Measurements from ENCODE around the gene NMT1.
"Not testable (repeated sequence)": the region's sequence is repeated elsewhere in the genome, so short reads cannot be mapped to it uniquely, and the experiment has no call there.

The NMT1 gene

GRCh38 chr17:45123930-45124796 is 63.0 kb downstream of the NMT1 start:
- DNase-seq, result peak; percentile 76

- not testable (repeated sequence) for DNase-seq
These were observed 63.6 kb downstream of the NMT1 start for GRCh38 chr17:45124797-45125122.

GRCh38 chr17:45125509-45125908 is 64.4 kb downstream of the NMT1 start:
- DNase-seq, result no peak

DNA sequence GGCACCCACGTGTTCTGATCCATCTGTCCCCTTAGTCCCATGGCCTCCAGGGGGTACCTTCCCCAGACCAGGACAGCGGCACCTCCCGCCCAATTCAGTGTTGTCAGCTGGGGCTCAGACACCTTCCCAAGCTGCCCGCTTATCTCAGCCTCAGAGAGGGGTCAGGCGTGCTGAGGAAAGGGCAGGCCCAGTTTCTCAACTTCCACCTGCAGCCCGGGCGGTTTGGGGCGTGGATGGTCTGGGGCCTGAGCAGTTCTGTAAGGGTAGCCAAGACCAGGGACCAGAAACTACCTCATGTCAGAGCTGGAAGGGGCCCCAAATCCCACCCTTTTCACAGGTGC is 66.1 kb downstream of the NMT1 start:
- DNase-seq, result no peak

- DNase-seq, result no peak
These were observed 66.6 kb downstream of the NMT1 start for GRCh38 chr17:45127548-45128300.

GRCh38 chr17:45128331-45128730 is 67.2 kb downstream of the NMT1 start:
- DNase-seq, result no peak

DNA sequence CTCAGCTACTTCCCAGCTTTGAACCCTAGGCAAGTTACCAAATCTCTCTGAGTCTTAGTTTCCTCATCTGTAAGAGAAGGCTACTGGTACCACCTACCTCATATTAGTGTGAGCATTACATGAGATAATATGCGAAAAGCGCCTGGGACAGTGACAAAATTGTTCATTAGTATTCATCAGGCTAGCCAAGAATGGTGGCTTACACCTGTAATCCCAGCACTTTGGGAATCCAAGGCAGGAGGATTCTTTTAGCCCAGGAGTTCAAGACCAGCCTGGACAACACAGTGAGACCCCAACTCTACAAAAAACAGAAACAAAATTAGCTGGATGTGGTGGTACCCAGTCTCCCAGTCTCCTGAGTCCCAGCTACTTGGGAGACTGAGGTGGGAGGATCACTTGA is 67.9 kb downstream of the NMT1 start:
- no peak for DNase-seq

DNA sequence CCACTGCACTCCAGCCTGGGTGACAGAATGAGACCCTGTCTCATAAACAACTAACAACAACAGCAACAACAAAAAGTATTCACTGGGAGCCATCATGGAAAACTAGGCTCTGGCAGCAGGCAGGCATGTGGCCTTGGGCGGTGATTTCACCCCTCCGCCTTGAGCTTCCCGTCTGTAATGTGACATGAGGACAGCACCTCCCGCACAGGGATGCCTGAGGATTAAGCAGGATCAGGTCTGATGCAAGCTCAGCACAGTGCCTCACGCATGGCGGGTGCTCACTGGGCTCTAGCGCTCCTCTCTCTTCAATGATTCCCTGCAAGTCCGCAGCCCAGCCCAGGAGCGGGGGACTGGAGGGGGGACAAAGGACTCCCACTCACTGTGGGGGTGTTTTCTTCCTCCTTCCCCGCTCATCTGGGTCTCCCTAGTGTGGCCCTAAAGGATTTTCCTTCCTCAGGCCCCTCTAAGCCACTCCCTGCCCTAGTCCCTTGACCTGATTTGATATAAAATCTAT is 68.4 kb downstream of the NMT1 start:
- peak; percentile 45 for DNase-seq

DNA sequence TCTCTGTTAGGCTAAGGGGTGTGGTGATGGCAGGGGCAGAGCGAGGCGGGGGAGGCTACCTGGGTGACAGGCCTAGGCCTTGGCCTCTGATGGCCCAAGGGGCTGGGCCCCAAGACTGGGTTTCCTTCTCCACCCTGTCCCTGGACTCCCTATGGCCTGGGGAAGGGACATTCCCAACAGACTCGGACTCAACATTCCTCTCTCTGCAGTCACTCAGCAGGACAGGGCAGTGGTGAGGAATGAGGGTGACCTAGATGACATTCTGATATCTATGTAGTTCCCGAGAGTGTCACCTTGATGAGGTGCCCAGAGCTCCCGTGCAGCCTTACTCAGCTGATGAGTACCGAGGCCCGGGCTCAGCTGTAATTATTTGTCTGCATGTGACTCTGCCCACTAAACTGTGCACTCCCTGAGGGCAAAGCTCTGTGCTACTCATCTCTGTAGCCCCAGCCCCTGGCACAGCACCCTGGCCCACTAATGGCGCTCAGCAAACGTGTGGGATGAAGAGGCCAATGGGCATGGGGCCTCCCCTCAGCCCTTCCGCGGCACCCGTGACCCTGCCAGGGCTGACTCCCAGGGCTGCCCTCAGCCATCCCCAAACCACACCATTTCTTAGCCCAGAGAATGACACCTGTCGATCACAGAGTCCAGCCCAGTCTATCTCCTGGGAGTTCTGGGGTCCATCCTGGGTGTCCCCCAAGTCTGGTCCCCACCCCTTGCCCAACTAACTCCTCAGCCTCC is 69.0 kb downstream of the NMT1 start:
- no peak for DNase-seq

- no peak for DNase-seq
These were observed 69.8 kb downstream of the NMT1 start for GRCh38 chr17:45130681-45131615.

GRCh38 chr17:45131616-45132319 is 70.7 kb downstream of the NMT1 start:
- DNase-seq, result no peak

- no peak for DNase-seq
These were observed 71.1 kb downstream of the NMT1 start, which contains the start of gene PLCD3 for GRCh38 chr17:45132320-45132571. TSS of gene PLCD3 (minus strand) at chr17:45132515. CDS start at chr17:45132410, 105 bp downstream.

DNA sequence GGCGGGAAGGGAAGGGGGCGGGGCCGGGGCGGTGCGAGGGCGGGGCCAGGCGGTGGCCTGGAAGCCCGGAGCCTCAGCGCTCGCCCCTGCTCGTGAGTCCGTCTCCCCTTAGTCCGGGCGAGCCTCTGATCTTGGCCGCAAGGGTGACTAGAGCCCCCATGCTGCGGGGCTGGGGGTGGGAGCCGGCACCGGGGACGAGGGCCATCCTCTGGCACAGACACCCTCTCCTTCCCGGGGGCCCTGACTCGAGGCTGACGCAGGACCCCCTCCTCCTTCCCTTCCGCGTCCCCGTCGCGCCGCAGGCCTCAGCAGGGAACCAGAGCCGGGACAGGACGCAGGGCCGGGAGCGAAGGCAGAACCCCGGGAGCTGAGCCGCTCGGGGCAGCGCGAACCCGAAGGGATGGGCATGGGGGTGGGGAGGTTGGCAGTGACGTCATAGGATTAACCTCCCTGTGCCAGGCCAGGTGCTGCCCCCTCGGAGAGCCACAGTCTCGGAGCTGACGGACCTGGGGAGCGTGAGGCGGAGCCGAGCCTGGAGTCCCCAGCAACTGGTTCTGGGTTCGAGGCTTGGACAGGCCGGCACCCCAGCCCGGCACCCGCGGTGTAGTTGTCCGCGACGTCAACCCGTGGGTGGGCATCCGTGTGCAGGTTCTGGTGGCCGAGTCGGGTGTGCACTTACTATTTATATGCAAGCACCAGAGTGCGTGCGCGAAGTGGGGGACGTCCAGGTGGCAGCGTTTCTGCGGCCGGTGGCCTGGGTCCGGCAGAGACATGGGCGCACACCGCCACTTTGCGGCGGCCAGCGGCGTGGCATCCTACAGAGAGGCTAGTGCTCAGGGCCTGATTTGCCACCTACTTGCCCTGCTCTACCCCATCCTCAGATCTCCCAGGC is 71.7 kb downstream of the NMT1 start:
- DNase-seq, result peak; percentile 51

- DNase-seq, result peak; percentile 95
These were observed 74.3 kb downstream of the NMT1 start, which contains the start of gene ACBD4 for GRCh38 chr17:45135192-45135977. TSS of gene ACBD4 (plus strand) at chr17:45135687. CDS start at chr17:45136145, 458 bp downstream.

DNA sequence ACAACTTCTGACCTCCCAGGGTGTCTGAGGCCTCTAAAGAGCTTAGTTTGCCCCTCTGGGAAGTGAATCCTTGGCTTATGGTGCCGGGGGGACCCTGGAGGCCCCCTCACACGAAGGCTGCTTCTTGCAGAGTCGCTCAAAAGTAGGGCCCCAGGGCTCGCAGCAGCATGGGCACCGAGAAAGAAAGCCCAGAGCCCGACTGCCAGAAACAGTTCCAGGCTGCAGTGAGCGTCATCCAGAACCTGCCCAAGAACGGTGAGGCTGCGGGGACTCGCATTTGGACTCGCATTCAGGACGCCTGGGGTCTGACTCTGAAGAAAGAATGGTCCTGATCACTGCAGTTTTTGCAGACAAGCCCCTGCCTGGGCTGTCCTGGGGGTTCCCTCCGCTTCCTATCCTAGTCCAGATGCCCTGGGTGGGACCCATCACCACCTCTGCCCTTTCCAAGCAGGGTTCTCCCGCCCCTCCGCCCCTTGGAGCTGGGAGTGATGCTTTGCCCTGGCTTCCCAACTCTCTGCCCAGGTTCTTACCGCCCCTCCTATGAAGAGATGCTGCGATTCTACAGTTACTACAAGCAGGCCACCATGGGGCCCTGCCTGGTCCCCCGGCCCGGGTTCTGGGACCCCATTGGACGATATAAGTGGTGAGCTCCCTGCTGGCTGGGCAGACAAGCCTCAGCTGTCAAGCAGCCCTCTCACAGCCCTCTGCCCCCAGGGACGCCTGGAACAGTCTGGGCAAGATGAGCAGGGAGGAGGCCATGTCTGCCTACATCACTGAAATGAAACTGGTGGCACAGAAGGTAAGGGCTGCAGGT is 75.1 kb downstream of the NMT1 start:
- DNase-seq, result no peak

DNA sequence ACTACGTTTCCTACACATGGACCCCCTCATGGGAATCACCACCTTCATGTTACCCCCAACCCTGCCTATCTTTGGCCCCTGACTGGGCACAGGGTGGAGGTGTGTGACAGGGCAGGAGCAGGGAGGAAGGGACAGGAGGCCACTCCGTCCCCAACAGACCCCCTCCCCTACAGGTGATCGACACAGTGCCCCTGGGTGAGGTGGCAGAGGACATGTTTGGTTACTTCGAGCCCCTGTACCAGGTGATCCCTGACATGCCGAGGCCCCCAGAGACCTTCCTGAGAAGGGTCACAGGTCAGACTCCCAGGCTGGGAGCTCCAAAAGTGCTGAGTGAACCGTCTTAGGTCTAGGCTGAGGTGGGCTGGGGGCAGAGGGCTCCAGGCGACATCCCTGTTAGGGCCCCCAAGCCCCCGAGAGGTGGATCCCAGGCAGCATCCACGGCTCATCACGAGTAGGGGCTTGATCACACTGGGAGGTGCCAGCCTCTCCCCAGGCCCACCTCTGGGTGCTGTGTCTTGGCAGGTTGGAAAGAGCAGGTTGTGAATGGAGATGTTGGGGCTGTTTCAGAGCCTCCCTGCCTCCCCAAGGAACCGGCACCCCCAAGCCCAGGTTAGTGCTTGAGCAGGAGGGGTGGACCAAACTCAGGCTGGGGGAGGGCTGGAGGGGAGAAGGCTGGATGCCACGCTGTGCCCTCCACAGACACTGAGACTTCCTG is 75.9 kb downstream of the NMT1 start:
- DNase-seq, result no peak

GRCh38 chr17:45137561-45138305 is 76.6 kb downstream of the NMT1 start:
- no peak for DNase-seq

Data from amniotic stem cell (primary cell).